GM19438 (cell line): ENCODE measurements around the gene TMCC1.
"Not testable (repeated sequence)": the region's sequence is repeated elsewhere in the genome, so short reads cannot be mapped to it uniquely, and the experiment has no call there.

Experiments
- ATAC-seq: cut with Tn5 transposase; IDR thresholded peaks from one replicate; pipeline ENCODE4 v1.9.1; 2021; ENCODE audit warnings: low read depth; ENCODE audit not compliant: unreplicated experiment

TMCC1 gene

DNA sequence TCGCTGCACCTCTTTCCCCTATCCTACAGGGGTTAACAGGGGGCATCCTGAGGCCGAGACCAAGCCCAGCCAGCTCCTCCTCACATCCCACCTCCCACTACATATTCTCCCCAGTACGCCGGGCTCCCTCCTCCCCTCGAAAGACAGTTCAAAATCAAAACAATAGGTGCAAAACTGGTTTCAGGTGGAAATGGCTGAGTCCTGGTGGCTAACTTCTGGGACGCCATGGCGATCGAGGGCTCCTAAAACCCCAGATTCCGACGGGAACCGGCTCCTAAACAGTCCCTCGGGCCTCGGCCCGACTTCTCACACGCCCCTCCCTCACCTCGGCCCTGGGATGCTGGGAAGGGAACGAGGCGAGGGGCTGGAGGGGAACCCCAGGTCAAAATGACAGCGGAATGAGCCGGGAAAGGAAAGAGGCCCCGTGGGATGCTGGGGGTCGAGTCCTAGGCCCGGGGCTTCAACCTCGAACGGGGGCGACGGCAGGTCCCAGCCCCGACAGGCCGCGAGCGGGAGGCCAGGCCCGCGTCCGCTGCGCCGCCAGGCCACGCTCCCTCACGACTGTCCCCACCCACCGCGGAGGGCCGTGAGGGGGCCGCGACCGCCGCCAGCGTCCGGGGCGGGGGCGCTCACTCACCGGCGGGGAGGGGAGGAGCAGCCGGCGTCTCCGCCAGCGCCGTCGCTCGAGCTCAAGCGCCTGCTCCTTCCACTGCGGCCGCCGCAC lies 492 bp downstream of the TMCC1 start:
- peak; percentile 57 for ATAC-seq

DNA sequence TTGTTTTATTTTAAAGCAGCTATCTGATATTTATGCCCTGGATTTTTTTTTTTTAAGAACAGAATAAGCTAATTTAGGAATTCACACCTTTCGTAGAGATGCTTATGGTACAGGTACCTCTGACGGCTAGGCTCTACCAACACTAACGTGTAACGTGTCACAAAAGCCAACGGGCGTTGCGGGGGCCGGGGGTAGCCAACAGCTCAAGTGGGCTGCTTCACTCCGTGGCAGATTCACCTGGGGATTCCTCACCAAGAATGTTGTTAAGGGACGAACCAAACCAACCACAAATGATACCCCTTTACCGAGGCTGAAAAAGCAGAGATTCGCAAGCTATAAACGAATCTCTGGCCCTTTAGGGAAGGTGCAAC lies 1.0 kb downstream of the TMCC1 start:
- no peak for ATAC-seq

DNA sequence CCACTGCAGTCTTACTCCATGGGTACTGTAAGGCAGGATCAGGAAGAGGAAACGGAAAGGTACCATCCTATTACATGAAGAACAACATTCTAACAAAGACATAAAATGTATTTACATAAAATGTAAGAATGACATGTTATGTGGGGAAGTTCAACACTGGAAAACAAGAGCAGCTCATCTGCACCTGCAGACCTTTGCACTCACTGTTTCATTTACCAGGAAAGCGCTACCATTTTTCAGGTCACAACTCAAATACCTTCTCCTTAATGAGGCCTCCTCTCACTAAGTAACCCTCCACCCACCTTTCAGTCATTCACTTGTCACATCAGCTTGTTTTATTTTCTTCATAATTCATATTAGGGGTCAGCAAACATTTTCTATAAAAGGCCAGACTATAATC lies 2.6 kb downstream of the TMCC1 start:
- no peak for ATAC-seq

DNA sequence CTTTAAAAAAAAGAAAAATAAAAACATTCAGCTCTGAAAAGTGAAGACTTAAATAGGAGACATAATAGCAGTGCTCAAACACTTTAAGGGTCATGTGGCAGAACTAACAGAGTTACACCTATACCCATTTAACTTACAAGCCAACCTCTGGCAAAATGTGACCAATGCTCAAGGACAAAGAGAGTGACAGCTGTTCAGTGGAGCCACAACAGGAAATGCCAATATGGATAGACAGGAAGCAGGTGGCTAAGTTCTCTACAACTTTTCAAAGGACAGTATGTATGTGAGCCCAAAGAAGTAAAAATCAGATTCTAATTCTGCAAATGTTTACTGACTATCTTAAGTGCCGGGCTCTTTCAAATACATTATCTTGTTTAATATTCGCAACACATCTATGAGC lies 3.4 kb downstream of the TMCC1 start:
- ATAC-seq, result peak; percentile 34

DNA sequence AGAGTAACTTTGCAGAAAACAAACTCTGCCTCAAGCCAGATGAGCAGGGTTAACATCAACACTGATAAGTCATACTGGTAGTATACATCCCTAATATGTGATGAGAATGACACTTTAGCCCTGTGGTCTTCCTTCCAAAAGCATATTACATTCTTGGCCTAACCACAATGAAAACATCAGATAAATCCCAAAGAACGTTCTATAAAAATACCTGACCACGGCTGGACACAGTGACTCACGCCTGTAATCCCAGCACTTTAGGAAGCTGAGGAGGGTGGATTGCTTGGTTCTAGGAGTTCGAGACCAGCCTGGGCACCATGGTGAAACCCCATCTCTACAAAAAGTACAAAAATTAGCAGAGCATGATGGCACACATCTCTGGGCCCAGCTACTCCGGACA lies 4.7 kb downstream of the TMCC1 start:
- ATAC-seq, result no peak

DNA sequence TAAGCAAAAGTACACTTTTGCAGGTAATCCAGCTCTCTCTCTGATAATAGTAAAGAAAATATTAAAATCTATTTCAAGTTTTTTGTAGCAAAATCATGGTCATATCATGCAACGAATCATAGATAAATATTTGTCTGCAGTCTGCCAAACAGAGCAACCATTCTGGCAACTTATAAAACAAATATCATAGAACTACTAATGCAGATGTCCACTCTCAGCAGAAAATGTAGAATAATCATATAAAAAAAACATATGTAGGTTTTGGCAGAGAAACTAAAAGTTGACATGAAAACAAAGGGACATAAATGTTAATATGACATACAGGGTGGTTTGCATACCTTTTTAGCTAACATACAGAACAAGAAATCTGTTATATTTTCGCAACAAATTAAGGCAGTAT lies 12.2 kb downstream of the TMCC1 start:
- ATAC-seq, result no peak

DNA sequence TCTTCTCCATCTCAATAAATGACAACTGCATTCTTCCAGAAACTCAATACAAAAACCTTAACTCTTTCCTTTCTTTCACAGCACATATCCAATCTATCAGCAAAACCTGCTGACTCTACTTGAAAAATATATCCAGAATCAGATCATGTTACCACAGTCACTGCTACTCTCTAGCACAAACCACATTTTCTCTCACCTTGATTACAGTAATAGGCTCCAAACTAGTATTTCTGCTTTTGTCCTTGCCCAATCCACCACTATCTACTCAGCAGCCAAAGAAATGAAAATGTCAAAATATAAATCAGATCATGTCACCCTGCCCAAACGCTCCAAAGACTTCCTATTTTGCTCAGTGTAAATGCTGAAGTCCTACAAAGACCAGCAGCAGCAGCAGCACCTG lies 15.2 kb downstream of the TMCC1 start:
- no peak for ATAC-seq

DNA sequence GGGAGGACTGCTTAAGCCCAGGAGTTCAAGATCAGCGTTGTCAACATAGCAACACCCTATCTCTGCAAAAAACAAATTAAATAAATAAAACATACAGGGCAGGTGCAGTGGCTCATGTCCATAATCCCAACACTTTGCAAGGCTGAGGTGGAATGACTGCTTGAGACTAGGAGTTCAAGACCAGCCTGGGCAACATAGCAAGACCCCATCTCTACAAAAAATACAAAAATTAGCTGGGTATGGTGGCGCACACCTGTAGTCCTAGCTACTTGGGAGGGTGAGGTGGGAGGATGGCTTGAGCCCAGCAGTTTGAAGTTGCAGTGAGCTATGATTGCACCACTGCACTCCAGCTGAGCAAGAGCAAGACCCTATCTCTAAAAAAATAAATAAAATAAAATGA lies 19.0 kb downstream of the TMCC1 start:
- not testable (repeated sequence) for ATAC-seq

DNA sequence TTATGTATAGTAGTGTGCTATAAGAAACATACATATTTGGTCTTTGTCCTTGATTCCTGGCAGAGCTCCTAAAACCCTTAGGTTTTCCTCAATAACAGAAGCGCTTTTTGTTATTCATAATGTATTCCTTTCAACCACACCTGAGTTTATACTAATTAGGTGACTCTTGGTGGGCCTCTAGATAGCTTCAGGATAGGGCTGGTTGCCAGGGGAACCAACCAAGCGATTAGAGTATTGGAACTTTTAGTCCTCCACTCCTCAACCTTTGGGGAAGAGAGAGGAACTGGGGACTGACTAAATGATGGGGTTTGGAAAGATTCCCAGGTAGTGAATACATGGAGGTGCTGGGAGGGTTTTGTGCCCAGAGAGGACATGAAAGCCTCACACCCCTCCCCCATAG lies 24.6 kb downstream of the TMCC1 start:
- no peak for ATAC-seq

DNA sequence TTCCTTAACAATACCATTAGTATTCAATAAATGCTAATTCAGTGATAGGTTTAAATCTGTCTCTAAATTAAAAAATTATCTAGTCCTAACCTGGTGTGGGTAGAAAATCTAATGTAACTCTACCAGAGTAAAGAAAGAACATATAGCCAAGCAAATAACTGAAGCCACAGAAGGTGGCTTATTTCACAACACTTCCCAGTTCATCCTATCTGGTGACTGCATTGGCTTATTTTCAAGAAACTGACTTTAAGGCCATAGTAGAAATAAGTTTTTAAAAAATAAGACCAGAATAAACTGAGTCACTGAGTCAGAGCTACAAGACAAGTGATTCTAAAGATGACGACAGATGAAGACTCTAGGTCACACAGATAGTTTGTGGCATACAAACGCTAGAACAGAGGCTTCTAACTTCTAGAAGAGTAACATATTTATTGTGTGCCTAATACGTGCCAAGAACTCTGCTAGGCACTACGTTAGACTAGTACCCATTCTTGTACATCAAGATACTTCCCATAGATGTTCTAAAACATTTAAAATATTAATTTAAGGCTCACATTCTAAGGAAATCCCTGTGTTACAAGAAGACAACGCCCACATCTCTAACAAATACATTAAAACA lies 25.9 kb downstream of the TMCC1 start:
- no peak for ATAC-seq

DNA sequence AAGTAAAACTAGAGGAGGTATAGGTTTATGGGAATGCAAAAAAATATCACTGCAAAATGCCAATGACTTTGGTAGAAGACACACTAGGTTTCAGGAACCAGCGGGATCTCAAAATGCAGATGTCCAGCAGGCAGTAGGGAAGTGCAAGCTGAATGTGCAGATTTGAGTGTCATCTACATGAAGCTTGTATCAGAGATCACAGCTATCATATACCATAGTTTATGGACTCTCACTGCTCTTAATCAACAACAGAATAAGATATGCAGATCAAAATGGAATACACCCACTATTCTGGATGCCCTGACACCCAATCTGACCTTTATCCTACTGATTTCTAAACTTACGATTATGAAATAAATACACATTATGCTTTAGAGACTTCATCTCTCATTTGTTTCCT lies 27.7 kb downstream of the TMCC1 start:
- ATAC-seq, result no peak

DNA sequence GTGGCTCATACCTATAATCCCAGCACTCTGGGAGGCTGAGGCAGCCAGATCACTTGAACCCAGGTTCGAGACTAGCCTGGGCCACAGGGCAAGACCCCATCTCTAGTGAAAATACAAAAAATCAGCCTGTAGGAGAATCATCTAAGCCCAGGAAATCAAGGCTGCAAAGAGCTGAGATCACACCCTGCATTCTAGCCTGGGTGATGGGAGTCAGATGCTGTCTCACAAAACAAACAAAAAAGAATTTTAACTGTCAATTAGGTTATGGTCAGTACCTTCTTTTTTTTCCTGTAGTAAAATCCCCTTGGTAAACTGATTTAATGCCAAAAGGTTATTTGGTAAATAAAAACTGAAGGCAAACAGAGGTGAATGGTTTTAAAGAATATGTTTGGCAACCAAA lies 29.0 kb downstream of the TMCC1 start:
- ATAC-seq, result no peak

DNA sequence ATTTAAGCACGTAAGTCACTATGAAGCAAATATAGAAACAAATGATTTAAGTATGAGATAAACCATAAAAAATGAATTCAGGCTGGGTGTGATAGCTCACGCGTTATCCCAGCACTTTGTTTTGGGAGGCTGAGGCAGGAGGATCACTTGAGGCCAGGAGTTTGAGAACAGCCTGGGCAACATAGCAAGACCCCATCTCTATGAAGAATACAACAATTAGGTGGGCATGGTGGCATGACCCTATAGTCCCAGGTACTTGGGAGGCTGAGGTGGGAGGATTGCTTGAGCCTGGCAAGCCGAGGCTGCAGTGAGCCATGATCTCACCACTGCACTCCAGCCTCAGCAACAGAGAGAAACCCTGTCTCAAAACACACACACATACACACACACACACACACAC lies 34.2 kb downstream of the TMCC1 start:
- no peak for ATAC-seq

DNA sequence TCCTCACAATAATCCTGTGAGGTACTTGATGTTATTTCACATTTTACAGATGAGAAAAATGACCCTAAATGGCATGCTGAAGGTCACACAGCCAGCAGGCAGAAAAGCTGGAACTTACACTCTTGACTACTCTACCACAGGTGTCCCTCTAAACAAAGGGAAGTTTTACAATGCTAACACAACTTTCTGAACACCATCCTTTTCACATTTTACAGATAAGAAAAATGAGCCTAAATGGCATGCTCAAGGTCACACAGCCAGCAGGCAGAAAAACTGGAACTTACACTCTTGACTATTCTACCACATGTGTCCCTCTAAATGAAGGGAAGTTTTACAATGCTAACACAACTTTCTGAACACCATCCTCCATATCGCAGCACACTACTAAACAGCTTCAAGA lies 35.6 kb downstream of the TMCC1 start:
- ATAC-seq, result no peak

DNA sequence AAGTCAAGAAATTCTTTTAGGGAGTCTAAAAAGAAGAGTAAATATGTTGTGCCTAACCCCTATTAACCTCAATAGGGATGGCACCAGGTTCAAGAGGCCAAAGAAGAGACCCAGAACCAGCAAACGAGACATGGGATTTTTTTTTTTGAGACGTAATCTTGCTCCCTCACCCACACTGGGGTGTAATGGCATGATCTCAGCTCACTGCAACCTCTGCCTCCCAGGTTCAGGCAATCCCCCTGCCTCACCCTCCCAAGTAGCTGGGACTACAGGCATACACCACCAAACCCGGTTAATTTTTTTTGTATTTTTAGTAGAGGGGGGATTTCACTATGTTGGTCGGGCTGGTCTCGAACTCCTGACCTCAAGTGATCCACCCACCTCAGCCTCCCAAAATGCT lies 36.7 kb downstream of the TMCC1 start:
- not testable (repeated sequence) for ATAC-seq

DNA sequence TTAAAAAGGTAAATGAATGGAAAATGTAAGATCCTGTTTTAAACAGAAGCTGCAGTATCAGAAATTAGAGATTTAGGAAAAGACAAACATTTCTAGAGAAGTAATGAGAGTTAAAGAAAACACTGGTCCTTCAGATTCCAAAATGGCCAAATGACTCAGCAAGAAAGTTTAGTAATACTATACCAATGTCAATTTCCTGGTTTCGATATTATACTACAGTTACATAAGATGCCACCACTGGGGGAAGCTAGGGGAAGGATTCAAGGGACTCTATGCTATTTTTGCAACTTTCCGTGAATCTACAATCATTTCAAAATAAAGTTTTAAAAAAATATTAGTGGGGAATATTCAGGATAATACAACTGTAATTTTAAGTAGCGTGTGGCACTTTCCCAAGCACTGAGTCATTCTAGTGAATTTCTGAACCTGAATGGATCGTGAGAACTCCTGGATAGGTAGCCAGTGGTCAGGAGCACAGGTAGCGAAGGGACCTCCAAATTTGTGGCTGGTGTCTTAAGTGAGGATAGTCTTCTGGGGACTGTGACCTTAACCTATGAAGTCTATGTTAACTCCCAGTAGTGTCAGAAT lies 37.6 kb downstream of the TMCC1 start:
- no peak for ATAC-seq

DNA sequence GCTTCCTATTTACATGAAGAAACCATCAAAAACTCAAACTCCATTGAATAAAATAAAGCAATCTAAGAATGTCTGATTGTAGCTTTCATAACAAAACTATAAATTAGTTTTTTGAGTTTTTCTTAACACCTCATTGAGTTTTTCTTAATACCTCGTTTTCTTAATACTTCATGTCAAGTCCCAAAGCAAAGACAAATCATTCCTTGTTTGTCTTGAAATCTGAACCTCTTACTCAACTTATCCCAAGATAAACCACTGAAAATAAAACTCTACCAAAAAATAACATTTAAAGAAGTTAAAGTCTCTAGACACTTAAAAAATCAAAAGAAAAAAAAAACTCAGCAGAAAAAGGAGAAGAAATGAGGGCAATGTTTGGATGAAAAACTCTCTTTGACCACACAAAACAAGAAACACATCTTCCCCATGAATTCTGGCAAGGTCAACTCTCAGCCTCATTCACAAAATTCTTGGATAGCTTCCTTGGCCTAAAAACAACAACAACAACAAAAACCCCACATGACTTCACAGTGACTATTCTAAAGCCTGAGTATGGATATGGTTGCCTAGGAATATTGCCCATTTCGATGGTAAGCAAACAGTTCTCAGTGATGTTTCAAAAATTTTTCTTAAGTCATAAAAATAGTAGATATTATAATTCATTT lies 38.2 kb downstream of the TMCC1 start:
- no peak for ATAC-seq

DNA sequence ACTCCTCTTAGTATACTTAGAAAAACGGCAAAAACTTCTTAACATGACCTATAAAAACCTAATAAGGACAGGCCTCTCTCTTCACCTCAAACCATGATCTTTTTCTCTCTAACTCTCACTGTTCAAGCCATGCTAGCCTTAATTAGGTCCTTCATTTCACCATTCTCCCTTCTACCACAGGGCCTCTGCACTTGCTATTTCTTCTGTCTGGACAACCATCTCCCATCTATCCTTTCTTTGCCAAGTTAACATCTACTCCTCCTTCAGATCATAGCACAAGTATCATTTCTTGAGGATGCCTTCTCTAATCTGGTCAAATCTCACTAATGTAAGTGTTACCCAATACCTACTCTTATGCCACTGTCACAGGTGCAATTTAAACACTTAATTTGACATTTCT lies 39.1 kb downstream of the TMCC1 start:
- no peak for ATAC-seq

DNA sequence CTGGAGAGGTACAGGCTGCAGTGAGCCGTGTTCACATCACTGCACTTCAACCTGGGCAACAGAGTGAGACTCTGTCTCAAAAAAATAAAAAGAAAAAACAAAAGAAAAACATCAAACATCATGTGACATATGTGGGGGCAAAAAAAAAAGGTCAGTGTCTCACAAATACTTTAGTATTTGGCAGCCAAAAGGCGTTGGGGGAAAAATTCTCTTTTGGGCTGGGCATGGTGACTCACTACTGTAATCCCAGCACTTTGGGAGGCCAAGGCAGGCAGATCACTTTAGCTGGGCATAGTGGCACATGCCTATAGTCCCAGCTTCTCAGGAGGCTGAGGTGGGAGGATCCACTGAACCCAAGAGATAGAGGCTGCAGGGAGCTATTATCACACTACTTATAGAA lies 47.6 kb downstream of the TMCC1 start:
- no peak for ATAC-seq

DNA sequence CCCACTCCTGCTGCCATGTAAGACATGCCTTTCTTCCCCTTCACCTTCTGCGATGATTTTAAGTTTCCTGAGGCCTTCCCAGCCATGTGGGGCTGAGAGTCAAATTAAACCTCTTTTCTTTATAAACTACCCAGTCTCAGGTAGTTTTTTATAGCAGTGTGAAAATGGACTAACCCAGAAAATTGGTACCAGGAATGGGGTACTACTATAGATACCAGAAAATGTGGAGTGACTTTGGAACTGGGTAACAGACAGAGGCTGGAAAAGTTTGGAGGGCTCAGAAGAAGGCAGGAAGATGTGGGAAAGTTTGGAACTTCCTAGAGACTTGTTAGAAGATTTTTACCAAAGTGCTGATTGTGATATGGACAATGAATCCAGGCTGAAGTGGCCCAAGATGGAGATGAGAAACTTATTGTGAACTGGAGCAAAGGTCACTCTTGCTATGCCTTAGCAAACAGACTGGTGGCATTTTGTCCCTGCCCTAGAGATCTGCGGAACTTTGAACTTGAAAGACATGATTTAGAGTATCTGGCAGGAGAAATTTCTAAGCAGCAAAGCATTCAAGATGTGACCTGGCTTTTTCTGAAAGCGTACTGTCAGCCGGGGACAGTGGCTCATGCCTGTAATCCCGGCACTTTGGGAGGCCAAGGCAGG lies 52.7 kb downstream of the TMCC1 start:
- no peak for ATAC-seq

DNA sequence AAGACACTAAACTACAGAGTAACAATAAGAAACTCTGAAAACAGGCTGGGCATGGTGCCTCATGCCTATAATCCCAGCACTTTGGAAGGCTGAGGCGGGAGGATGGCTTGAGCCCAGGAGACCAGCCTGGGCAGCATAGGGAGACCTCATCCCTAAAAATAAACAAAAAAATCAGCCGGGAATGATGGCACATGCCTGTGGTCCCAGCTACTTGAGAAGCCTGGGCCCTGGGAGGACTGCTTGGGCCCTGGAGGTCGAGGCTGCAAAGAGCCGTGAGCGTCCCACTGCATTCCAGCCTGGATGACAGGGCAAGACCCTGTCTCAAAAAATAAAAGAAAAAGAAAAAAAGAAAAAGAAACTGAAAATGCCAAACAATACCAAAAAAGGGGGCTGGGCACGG lies 55.4 kb downstream of the TMCC1 start:
- no peak for ATAC-seq
